Activated CD8-positive, alpha-beta memory T cell treated with anti-CD3 and anti-CD28 coated beads, Interleukin-2, amount 50 U/mL, for 24 hours (primary cell): ENCODE data around the gene ZNF782.
"Not testable (repeated sequence)": the region's sequence is repeated elsewhere in the genome, so short reads cannot be mapped to it uniquely, and the experiment has no call there.

Experiments
- DNase-seq: peaks from one replicate; pipeline ENCODE4 v3.0.0-alpha.2; 2020; ENCODE audit errors: extremely low read depth

ZNF782 gene

GRCh38 chr9:96853781-96854650 lies at the start of gene ZNF782:
Gene ZNF782 (minus strand): TSS chr9:96854514. CDS start chr9:96851961, 2,553 bp downstream.
- peak; percentile 62 for DNase-seq

GRCh38 chr9:96900010-96900409 lies 45.7 kb upstream of the ZNF782 start:
- DNase-seq: not testable (repeated sequence)

- DNase-seq: no peak
Observed at GRCh38 chr9:96892131-96892530, 37.8 kb upstream of the ZNF782 start.

- no peak for DNase-seq
Observed at GRCh38 chr9:96888591-96888990, 34.3 kb upstream of the ZNF782 start.

- DNase-seq: no peak
Observed at GRCh38 chr9:96885424-96885823, 31.1 kb upstream of the ZNF782 start.

- DNase-seq: no peak
Observed at GRCh38 chr9:96884443-96884842, 30.1 kb upstream of the ZNF782 start.

- DNase-seq: no peak
Observed at GRCh38 chr9:96883922-96884321, 29.6 kb upstream of the ZNF782 start.

- no peak for DNase-seq
Observed at GRCh38 chr9:96877269-96877668, 23.0 kb upstream of the ZNF782 start.

- DNase-seq: no peak
Observed at GRCh38 chr9:96875461-96876142, 21.3 kb upstream of the ZNF782 start.

- no peak for DNase-seq
Observed at GRCh38 chr9:96874947-96875460, 20.7 kb upstream of the ZNF782 start.

- DNase-seq: no peak
Observed at GRCh38 chr9:96874201-96874785, 20.0 kb upstream of the ZNF782 start.

- no peak for DNase-seq
Observed at GRCh38 chr9:96871176-96871575, 16.9 kb upstream of the ZNF782 start.

- no peak for DNase-seq
Observed at GRCh38 chr9:96868709-96869108, 14.4 kb upstream of the ZNF782 start.

GRCh38 chr9:96867079-96867804 lies 12.9 kb upstream of the ZNF782 start:
- no peak for DNase-seq

- DNase-seq: not testable (repeated sequence)
Observed at GRCh38 chr9:96865240-96865639, 10.9 kb upstream of the ZNF782 start.

GRCh38 chr9:96859461-96860198 lies 5.3 kb upstream of the ZNF782 start:
- no peak for DNase-seq

GRCh38 chr9:96858670-96859069 lies 4.4 kb upstream of the ZNF782 start:
- DNase-seq: no peak

- DNase-seq: no peak
Observed at GRCh38 chr9:96858018-96858573, 3.8 kb upstream of the ZNF782 start.

GRCh38 chr9:96856363-96857286 lies 2.3 kb upstream of the ZNF782 start:
- DNase-seq: no peak
